Stimulated activated CD8-positive, alpha-beta memory T cell treated with anti-CD3 and anti-CD28 coated beads, Interleukin-12 subunit alpha, Interleukin-12 subunit beta, amount 100 ng/mL, for 4 hours (primary cell): Measurements from ENCODE around the gene RDH11.

Experiments
- DNase-seq: peaks from one replicate; pipeline ENCODE4 v3.0.0-alpha.2; 2020; ENCODE audit warnings: low read depth

The RDH11 gene

DNA sequence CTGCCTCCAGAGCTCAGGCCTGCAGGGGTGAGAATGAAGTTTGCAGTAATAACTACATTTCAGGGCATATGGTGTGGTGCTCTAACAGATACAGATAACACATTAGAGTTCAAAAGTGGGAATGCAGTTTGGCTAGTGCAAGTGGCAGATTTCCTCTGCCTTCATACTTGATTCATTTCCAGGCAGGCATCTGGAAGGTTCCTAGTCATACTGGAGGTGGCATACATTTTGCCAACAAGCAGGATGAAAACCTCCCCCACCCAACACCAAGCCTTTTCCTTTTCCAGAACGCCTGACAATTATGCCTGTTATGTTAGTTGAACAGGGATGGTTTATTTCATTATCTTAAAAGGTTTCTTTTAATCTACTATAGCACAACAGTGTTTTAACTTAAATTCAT, 45.4 kb downstream of the RDH11 start:
- DNase-seq: no peak

DNA sequence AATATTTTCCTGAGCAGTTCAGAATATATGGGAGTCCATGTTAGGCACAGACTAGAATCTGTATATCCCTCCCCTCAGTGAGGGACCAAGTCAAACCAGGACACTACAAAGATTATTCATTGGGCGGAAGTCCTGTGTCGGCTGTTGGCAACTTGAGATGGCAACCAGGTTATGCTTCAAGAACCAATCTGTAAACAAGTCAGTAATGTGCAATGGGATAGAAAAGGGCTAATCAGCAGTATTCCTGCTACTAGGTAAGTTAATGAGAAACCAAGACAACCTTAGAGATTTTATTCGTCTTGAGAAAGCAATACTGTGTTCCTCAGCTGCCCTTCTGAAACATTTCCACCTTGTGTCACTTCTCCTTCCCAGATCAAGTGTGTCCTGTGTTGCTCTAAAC, 49.4 kb downstream of the RDH11 start:
- DNase-seq: no peak

DNA sequence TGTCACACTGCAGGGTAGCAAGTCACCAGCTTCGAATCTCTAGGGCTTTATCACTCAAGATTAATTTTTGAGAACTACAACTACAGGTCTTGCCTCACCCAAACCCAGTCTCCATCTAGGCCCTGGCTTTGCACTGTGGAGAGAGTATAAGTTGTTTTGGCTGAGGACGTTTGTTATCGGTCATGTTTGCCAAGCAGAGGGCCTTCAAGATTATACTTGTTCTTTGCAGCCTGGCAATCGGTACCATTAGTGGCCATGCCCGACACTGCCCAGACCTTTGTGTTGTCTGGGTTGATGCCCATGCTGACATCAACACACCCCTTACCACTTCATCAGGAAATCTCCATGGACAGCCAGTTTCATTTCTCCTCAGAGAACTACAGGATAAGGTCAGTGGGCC, 50.1 kb downstream of the RDH11 start:
- no peak for DNase-seq

DNA sequence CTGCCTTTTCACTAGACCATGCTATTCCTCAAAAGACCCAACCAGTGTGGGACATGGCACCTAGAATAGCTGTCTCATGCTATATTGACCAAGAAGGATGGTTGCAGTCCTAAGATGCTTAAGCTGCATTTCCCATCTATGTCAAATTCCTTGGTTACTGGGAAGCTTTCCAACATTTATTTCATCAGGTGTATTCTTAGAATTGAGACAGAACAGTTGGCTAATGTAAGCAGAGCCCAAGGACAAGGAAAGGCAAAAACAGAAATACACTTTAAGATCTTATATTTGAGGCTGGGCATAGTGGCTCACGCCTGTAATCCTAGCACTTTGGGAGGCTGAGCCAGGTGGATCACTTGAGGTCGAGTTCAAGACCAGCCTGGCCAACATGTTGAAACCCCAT, 51.1 kb downstream of the RDH11 start:
- no peak for DNase-seq

DNA sequence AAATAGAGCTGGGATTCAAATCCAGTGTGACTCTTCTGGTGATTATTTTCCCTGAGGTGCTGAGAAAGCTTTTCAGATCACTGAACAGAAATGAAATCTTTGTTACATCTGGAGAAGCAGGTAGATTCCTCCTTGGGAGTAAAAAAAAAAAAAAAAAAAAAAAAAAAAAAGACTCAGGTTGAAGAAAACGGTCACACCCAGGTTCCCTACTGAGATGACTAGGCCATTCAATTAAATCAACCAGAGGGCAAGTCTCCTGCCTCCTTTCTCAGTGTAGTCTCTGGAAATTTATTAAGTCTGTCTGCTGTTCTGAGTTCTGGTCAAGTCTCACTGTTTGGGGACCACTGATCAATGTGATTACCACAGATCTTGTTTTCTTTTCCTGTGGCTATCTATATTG, 51.9 kb downstream of the RDH11 start:
- DNase-seq: no peak

DNA sequence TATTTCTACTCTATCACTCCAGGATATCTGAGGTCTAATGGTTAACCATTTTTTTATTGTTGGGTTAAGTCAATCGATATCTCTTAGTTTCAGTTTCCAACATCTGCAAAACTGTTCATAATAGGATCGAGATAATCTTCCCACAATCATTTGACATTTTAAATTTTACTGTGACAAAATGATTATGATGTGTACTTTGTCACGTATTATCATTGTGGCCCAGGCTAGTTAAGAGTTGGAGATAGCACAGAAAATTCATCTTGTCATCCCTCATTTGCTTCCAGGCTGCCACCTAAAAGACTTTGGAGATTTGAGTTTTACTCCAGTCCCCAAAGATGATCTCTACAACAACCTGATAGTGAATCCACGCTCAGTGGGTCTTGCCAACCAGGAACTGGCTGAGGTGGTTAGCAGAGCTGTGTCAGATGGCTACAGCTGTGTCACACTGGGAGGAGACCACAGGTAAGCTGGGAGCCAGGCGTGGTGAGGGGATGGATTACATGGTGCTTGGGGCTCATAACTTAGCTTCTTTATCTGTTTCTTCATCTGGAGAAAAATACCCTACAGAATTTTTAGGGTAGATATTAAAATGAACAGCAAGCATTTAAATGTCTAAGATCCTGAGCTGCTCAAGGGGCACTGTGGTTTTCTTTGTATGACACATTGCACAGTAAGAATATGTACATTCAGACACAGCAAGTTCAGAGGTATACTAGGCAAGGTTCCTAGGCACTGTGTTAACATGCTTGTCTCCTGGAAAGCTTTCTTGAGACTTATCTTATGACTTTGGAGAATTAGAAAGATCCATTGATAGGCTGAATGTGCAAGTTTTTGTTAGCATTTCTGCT, 53.4 kb downstream of the RDH11 start:
- no peak for DNase-seq

DNA sequence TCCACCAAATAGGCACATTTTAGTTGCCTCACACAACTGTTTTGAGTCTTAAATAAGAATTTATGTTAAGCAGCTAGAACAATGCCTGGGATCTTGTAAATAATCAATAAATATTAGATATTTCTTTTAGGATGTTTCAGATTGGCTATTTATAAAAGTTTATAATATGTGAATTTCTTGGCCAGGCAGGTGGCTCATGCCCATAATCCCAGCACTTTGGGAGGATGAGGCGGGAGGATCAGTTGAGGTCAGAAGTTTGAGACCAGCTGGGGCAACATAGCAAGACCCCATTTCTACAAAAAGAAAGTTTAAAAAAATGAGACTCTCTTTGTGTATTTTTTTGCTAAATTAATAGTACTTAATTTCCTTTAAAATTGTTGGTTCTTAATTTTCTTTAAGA, 54.1 kb downstream of the RDH11 start:
- DNase-seq: no peak

DNA sequence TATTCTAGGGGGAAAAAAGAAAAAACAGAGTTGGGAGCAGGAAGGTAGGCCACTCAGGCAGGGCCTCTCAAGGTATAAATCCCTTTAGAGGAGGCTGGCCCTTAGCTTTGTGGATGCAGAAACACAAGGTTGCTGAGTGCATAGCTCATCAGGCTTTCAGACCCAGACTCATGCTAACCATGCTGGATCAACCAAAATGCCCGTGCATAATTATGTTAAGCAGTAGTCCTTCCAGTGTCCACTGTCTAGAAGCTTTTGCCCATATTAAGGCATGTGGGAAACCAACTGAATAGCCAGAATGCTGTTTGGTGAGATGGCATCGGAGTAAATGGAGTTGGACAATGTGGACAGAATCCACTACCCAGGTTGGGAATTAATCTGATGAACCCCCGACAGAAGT, 56.9 kb downstream of the RDH11 start:
- no peak for DNase-seq

DNA sequence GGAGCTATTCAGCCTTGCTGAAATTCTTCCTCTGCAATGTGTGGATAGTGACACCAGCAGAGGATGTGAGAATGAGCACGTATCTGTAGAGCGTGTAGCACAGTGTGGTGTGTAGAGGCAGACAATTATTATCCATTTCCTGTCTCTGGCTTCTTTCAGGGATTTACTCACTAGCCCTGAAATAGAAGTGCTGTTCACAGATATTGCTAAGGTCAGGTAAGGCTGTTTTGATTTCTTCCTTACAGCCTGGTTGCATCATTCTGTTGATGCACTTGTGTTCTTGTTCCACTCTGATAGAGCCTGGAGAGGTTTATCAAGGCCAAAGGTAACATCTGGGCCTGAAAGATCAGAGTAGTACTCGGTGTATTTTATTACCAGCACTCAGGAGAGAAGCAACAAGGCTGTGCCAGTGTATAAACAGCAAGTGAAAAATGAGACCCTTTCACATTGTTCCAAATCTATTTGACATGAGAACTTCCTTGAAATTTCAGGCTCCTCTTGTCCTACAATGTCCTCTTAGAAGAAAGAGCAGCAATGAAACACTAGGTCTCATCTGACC, 59.1 kb downstream of the RDH11 start:
- DNase-seq: no peak

DNA sequence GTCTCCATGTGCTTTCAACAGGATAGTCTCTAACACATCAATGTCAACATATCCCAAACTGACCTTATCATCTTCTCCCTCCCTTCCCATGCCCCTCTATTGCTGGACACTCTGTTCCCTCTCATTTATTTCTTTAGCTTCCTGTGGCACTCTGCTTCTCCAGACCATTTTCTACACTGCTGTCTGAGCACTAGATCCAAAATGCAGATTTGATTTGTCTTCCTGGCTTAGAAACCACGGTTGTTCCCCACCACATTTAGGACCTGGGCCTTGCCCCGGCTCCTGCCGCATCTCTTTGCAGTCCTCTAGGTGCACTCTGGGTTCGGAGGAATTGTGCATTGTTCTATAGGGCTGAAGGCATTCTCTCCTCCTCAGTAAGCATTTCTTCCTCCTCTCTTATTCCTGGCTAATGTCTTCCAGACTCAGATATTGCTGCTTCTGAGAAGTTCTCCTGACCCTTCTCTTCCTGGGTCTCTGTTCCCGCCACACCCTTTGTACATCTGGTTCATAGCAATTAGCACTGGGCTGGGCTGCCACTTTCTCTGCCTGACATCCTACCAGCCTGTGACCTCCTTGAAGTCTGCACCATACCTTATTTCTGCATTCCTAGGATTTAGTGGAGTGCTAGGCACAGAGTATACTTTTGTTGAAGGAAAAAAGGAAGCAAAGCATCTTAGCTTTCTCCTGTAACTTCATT, 62.0 kb downstream of the RDH11 start:
- DNase-seq: no peak

DNA sequence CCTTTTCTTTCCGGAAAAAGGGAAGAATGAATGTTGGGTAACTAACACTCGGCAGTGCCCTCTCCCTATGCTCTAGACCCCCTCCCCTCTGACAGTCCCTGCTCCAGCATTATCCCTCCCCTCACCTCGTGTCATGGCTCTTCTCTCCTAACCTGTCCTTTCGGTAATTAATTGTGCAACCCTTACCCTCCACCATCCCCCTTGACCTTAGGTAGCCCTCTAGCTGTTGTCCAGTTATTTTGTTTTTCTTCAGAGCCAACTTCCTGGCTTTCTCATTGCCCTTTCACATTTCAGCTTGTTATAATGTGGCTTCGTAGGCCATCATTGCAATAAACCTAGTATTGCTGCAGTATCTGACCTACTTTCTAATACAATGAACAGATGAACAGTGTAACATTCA, 64.6 kb downstream of the RDH11 start:
- DNase-seq: no peak

DNA sequence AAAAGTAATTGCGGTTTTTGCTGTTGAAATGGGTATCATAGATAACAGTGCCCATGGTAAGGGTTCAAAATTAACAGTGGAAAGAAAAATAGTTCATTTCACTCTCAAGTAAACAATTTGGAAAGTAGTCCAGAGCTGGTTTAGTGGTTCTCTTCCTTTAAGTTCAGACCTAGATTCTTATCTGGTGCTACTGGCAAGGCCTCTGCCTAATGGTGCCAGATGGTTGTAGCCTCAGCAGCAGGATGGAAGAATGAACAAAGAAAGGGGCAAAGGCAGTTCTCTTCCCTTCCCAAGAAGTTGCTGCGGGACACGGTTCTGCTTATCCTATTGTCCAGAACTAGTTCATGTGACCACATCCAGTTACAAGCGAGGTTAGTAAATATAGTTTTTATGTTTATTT, 65.4 kb downstream of the RDH11 start:
- DNase-seq: no peak

DNA sequence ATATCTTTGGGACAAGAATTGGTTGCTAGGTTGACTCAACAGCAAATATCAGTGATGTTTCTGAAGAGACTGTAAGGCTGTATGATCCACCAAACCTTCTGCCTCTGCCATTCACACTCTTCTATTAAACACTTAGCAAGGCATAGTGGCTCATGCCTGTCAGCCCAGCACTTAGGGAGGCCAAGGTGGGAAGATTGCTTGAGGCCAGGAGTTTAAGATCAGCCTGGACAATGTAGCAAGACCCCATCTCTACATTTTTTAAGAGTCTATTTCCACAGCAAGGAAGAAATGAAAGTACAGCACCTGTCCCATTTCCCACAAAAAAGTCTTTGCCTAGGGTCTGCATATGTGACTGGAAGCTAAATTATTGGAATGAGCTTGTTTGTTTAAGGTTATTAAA, 68.0 kb downstream of the RDH11 start:
- no peak for DNase-seq
